HG03558 (cell line): Measurements from ENCODE around the gene MAN2B1.
"Not testable (repeated sequence)": the region's sequence is repeated elsewhere in the genome, so short reads cannot be mapped to it uniquely, and the experiment has no call there.

Experiments
- ATAC-seq: cut with Tn5 transposase; IDR thresholded peaks from one replicate; pipeline ENCODE4 v1.9.1; 2021; ENCODE audit warnings: moderate number of reproducible peaks; ENCODE audit not compliant: unreplicated experiment; ENCODE audit errors: extremely low read depth

The MAN2B1 gene

GRCh38 chr19:12626958-12627357, 39.6 kb downstream of the MAN2B1 start:
- ATAC-seq: no peak

DNA sequence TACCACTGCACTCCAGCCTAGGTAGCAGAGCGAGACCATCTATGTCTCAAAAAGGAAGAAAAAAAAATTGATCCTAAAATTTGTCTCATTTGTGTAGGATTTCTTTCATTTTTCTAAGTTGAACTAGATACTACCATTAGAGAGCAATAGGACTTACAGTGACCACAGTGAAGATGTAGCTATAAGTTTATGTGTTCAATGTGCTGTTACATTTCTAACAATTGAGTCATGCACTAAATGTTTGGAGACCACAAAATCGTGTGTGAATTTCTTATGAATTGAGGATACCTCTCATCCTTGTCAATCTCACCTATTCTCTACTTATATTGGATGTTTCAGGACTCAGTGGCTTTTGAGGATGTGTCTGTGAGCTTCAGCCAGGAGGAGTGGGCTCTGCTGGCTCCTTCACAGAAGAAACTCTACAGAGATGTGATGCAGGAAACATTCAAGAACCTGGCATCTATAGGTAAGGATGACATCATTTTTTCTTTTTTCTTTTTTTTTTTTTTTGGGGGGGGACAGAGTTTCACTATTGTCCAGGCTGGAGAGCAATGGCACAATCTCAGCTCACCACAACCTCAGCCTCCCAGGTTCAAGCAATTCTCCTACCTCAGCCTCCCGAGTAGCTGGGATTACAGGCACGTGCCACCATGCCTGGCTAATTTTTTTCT, 43.0 kb downstream of the MAN2B1 start:
- no peak for ATAC-seq

- not testable (repeated sequence) for ATAC-seq
Observed at GRCh38 chr19:12621253-12622024, 45.1 kb downstream of the MAN2B1 start.

DNA sequence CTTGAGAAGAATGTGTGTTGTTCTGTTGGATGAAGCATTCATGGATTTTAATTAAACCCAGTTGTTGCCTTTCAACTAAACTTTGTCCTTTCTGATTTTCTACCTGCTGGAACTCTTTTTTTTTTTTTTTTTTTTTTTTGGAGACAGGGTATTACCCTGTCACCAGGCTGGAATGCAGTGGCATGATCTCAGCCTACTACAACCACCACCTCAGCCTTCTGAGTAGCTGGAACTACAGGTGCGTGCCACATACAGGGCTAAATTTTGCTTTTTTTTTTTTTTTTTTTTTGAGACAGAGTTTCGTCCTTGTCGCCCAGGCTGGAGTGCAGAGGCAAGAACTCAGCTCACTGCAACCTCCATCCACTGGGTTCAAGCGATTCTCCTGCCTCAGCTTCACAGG, 48.9 kb downstream of the MAN2B1 start:
- no peak for ATAC-seq

- no peak for ATAC-seq
Observed at GRCh38 chr19:12611361-12611699, 55.2 kb downstream of the MAN2B1 start.

- peak; percentile 39 for ATAC-seq
Observed at GRCh38 chr19:12610540-12611360, 55.8 kb downstream of the MAN2B1 start, which contains the start of the genes ZNF490 and ZNF791. Gene ZNF490 (minus strand): TSS chr19:12610813. CDS start chr19:12610680, 133 bp downstream. Gene ZNF791 (plus strand): TSS chr19:12610920. CDS start chr19:12611080, 160 bp downstream.

- ATAC-seq: no peak
Observed at GRCh38 chr19:12607631-12608030, 58.9 kb downstream of the MAN2B1 start.

- ATAC-seq: no peak
Observed at GRCh38 chr19:12606796-12607195, 59.7 kb downstream of the MAN2B1 start.

DNA sequence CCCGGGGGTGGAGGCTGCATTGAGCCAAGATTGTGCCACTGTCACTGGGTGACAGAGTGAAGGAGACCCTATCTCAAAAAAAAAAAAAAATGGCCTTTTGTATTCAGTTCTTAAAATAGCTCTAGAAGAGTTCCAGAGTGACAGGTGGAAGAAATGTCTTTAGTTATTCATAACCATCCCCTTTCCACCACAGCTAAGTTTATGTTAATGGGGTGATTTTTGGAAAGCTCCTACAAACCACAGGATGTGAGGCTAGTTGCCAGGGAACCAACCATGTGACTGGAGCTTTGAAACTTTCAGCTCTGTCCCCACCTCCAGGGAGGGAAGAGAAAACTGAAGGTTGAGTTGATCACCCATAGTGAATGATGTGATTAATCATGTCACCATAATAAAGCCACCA, 62.8 kb downstream of the MAN2B1 start:
- ATAC-seq: no peak

DNA sequence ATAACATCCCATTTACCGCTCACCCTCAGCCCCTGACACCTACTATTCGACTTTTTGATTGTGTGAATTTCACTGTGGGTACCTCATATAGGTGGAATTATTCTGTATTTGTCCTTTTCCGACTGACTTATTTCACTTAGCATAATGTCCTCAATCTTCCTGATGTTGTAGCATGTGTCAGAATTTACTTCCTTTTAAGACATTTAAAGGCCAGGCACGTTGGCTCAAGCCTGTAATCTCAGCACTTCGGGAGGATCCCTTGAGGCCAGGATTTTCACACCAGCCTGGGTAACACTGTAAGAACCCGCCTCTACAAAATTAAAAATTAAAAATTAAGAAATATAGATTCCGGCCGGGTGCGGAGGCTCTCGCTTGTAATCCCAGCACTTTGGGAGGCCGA, 68.9 kb downstream of the MAN2B1 start:
- no peak for ATAC-seq

DNA sequence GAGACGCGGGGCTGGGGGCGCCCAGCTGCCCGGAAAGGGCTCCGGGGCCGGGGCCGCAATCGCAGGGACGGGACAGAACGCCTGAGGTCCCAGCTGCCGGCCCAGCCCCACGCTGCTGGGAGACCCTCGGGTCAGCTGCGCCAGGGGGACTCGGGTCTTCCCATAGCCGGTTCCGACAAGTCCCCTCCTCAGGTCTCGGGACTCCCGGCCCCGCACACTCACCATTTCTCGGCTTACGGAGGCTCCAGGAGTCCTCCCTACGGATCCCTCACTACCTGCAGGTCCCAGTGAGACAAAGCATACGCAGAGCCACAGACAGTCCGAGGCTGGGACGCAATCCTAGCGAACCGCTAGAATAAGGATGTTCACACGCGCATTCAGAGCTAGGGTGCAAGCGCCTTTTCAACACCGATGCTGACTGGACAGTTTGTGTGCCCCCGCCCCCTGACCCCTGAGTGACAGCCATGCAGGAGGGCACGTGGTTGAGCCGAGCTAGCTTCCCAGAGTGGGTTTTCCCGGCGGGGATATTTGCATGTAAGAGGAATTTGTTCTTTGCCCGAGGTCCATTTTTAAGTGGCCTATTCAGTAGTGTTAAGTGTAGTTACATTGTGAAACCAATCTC, 69.5 kb downstream of the MAN2B1 start:
- ATAC-seq: no peak
